Testis (tissue), 3 donors: ENCODE data around the gene PRSS12. TPM values are rescaled to one million over a fixed set of nuclear protein-coding genes. Genes with fewer than 3 reads are reported as not detected.

Experiments
- DNase-seq: peaks from one replicate; pipeline ENCODE4 v3.0.0-alpha.2; 2019
- H3K27ac ChIP-seq, 2 donors: fragments of 200-600 bp; sonication (generic); one replicate each; pipeline ENCODE4 v1.5.1; 2019
- H3K27me3 ChIP-seq: fragments of 200-600 bp; sonication (generic); one replicate; pipeline ENCODE4 v1.5.1; 2019
- H3K36me3 ChIP-seq: fragments of 200-600 bp; sonication (generic); one replicate; pipeline ENCODE4 v1.5.1; 2017; ENCODE audit warnings: low read depth; ENCODE audit errors: missing control alignments
- H3K4me1 ChIP-seq: fragments of 200-600 bp; sonication (generic); one replicate; pipeline ENCODE4 v1.5.1; 2019
- H3K4me3 ChIP-seq, 2 donors: fragments of 200-600 bp; sonication (generic); one replicate each; pipeline ENCODE4 v1.5.1; 2017 to 2019
- H3K9me3 ChIP-seq: fragments of 200-600 bp; sonication (generic); one replicate; pipeline ENCODE4 v1.5.1; 2017
- CTCF ChIP-seq, 3 experiments: fragments of 450-650 bp in 2 of 3; fragments of 200-600 bp in 1 of 3; sonication (generic) in 1 of 3; IDR thresholded peaks; one replicate each; pipeline ENCODE4 v1.5.1; 2016 to 2019; ENCODE audit warnings: antibody characterized with exemption in 3 of 3, mild to moderate bottlenecking in 2 of 3, moderate library complexity in 1 of 3
- POLR2A ChIP-seq: fragments of 450-650 bp; IDR thresholded peaks from one replicate; pipeline ENCODE4 v1.6.1; 2017; ENCODE audit warnings: antibody characterized with exemption, mild to moderate bottlenecking, moderate library complexity
- WGBS, 2 donors: methylation state at CpG; one replicate each; pipeline ENCODE4 v1.1.5; 2018; 5-methylcytosine and 5-hydroxymethylcytosine counted together
- intact Hi-C: fragments of 100-400 bp; cut with DNase I; formaldehyde crosslinking; loops from one replicate; pipeline ENCODE4 v1.15.1; 2023; ENCODE audit warnings: low total_unique reads
- polyA plus RNA-seq: library from polyadenylated mRNA; stranded (reverse); fragments of 350-450 nt; fragmentation: Illumina TruSeq; extraction: RNeasy Lipid Tissue Mini Kit (QIAGEN cat#74804); gene quantifications from one replicate; pipeline ENCODE4 v1.2.3, GENCODE V29; 2014; ENCODE audit warnings: low read depth, low replicate concordance; ENCODE audit not compliant: insufficient read depth
- total RNA-seq, 2 donors: library from RNA; depleted of rRNA; stranded (reverse); fragments of >200 nt; gene quantifications; one replicate each; pipeline ENCODE4 v1.2.3, GENCODE V29; 2016

PRSS12 gene
- total and polyA plus RNA-seq, 3 donors from 2014 or later = 33.9 to 65.4 (median 41.5) TPM

- intact Hi-C loops = no loop called here
- no peak overlapping the region for H3K27ac ChIP-seq
- 64 to 67% methylated on average over 5 of the region's 5 CpGs for WGBS, 2 donors
Observed at GRCh38 chr4:118322831-118323502, 29.8 kb downstream of the PRSS12 start.

DNA sequence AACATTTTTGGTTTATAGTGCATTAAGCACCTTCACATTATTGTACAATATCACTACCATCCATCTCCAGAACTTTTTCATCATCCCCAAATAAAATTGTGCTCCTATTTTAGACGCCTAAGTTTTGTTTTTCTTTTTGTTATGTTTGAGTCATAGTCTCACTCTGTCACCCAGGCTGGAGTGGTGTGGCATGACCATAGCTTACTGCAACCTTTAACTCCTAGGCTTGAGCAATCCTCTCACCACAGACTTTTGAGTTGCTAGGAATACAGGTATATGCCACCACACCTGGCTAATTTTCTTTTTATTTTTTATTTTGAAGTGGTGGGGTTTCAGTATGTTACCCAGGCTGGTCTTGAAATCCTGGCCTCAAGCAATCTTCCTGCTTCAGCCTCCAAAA, 33.9 kb downstream of the PRSS12 start:
- no peaks in the 10 kb centered on the region for H3K27me3 ChIP-seq
- intact Hi-C loops = no loop called here
- H3K4me1 ChIP-seq = no peaks in the 10 kb centered on the region
- 86 to 92% methylated on average over 1 of the region's 1 CpG for WGBS, 2 donors
- H3K9me3 ChIP-seq = no peaks in the 10 kb centered on the region
- no peak for DNase-seq
- no peak overlapping the region for H3K27ac ChIP-seq
- H3K36me3 ChIP-seq = no peaks in the 10 kb centered on the region
- no peak overlapping the region for H3K4me3 ChIP-seq
- no peak for TF ChIP-seq POLR2A
- no peak for TF ChIP-seq CTCF (IDR thresholded peaks at IDR 0.05)

More at GRCh38 chr4:118322831-118323502, 29.8 kb downstream of the PRSS12 start:
- Histone ChIP-seq H3K4me1 (no peaks in the 10 kb centered on the region), H3K9me3 (no peaks in the 10 kb centered on the region), H3K36me3 (no peaks in the 10 kb centered on the region), H3K4me3 (no peak overlapping the region), H3K27me3 (no peaks in the 10 kb centered on the region)
- no peak for TF ChIP-seq CTCF (IDR thresholded peaks at IDR 0.05)
- TF ChIP-seq POLR2A = no peak
- no peak for DNase-seq

DNA sequence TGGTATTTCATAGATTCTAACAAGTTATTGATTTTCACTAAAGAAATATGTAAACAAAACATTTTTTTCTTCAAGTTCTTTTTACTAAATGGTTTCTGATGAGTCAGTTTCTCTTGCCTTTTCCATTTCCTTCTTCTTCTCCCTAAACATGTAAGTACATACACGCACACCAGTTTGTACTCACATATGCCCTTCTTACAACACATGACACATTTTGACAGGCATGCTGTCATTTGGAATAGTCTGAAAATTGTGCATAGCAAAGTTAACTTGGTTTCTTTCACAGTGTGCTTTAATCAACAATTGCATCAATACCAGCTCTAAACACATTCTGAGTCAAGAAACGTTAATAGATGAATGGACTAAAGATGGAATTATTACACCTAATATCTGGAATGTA, 35.1 kb downstream of the PRSS12 start:
- no peaks in the 10 kb centered on the region for H3K4me1 ChIP-seq
- H3K9me3 ChIP-seq = no peaks in the 10 kb centered on the region
- DNase-seq = no peak
- intact Hi-C loops = no loop called here
- no peaks in the 10 kb centered on the region for H3K27me3 ChIP-seq
- no peak overlapping the region for H3K27ac ChIP-seq
- 87 to 90% methylated on average over 2 of the region's 2 CpGs for WGBS, 2 donors
- TF ChIP-seq POLR2A (no peak), CTCF (IDR thresholded peaks at IDR 0.05) (no peak)
- H3K36me3 ChIP-seq = no peaks in the 10 kb centered on the region
- H3K4me3 ChIP-seq = no peak overlapping the region

GRCh38 chr4:118314221-118314620, 38.6 kb downstream of the PRSS12 start:
- Histone ChIP-seq H3K4me1 (no peaks in the 10 kb centered on the region), H3K27ac (no peak overlapping the region), H3K36me3 (no peaks in the 10 kb centered on the region), H3K27me3 (no peaks in the 10 kb centered on the region), H3K9me3 (no peaks in the 10 kb centered on the region), H3K4me3 (no peak overlapping the region)
- TF ChIP-seq CTCF (IDR thresholded peaks at IDR 0.05) (no peak), POLR2A (no peak)
- intact Hi-C loops = no loop called here
- no peak for DNase-seq
- 85 to 93% methylated on average over 2 of the region's 2 CpGs for WGBS, 2 donors

GRCh38 chr4:118313098-118313497, 39.7 kb downstream of the PRSS12 start:
- Histone ChIP-seq H3K4me1 (no peaks in the 10 kb centered on the region), H3K36me3 (no peaks in the 10 kb centered on the region), H3K9me3 (no peaks in the 10 kb centered on the region), H3K4me3 (no peak overlapping the region), H3K27ac (no peak overlapping the region), H3K27me3 (no peaks in the 10 kb centered on the region)
- no peak for TF ChIP-seq POLR2A
- TF ChIP-seq CTCF (IDR thresholded peaks at IDR 0.05) = no peak
- 76 to 87% methylated on average over 6 of the region's 6 CpGs for WGBS, 2 donors
- intact Hi-C loops = no loop called here
- DNase-seq = no peak
